Mesodermal cell (in vitro differentiated cells): ENCODE results near the gene CASP10.

ENCODE experiments used
- H3K27ac ChIP-seq: 2 replicates; pipeline ENCODE4 v1.7.0; 2013; ENCODE audit warnings: mild to moderate bottlenecking, low read depth, low read length, moderate library complexity; ENCODE audit not compliant: severe bottlenecking
- H3K36me3 ChIP-seq: 2 replicates; pipeline ENCODE4 v1.7.1; 2013; ENCODE audit warnings: mild to moderate bottlenecking, low read length, moderate library complexity; ENCODE audit not compliant: control insufficient read depth, insufficient read depth
- H3K4me1 ChIP-seq: one replicate; pipeline ENCODE4 v1.7.1; 2013; ENCODE audit warnings: mild to moderate bottlenecking, low read length; ENCODE audit not compliant: insufficient read depth, control insufficient read depth, poor library complexity, severe bottlenecking
- H3K4me3 ChIP-seq: 2 replicates; pipeline ENCODE4 v1.7.0; 2013; ENCODE audit warnings: low read length, control low read depth, mild to moderate bottlenecking; ENCODE audit not compliant: insufficient read depth, poor library complexity, severe bottlenecking; ENCODE audit errors: extremely low read depth
- H3K9me3 ChIP-seq: 2 replicates; pipeline ENCODE4 v1.7.1; 2013; ENCODE audit warnings: mild to moderate bottlenecking, low read length, moderate library complexity; ENCODE audit not compliant: control insufficient read depth
- WGBS, 2 experiments: methylation state at CpG; one replicate each; pipeline ENCODE4 v1.1.5; 2013; ENCODE audit warnings: missing lambda C conversion rate in 2 of 2; ENCODE audit not compliant: insufficient coverage in 2 of 2; 5-methylcytosine and 5-hydroxymethylcytosine counted together

Gene CASP10

GRCh38 chr2:201275069-201275468 lies 92.1 kb downstream of the CASP10 start:
- H3K4me1 ChIP-seq: no peaks in the 10 kb centered on the region
- 100% methylated on average over 1 of the region's 2 CpGs; no CpG with 5 or more reads in 1 of the 2 experiments for WGBS, 2 experiments
- H3K36me3 ChIP-seq: peaks cover 42% of the 10 kb centered on the region
- no peak overlapping the region for H3K27ac ChIP-seq
- H3K4me3 ChIP-seq: no peak overlapping the region
- H3K9me3 ChIP-seq: no peaks in the 10 kb centered on the region

GRCh38 chr2:201275990-201276389 lies 93.0 kb downstream of the CASP10 start:
- H3K27ac ChIP-seq: no peak overlapping the region
- no peak overlapping the region for H3K4me3 ChIP-seq
- H3K9me3 ChIP-seq: no peaks in the 10 kb centered on the region
- WGBS, 2 experiments: 75 to 76% methylated on average over 3 to 5 of the region's 5 CpGs
- H3K4me1 ChIP-seq: no peaks in the 10 kb centered on the region
- H3K36me3 ChIP-seq: peaks cover 39% of the 10 kb centered on the region

DNA sequence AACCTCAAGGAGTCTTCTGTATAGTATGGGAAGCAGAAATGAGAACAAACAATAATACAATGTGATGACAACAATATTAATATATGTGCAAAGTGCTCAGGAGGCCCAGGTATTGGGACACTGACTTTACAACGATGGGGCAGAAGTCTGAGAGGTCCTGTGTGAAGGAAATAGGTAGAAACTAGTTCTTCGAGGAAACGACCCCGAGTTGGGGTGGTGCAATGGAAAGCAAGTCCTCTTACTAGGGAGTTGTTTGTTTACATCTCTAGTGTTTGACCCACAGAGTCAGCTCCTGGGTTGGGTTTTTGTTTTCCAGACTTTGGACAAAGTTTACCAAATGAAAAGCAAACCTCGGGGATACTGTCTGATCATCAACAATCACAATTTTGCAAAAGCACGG lies 93.6 kb downstream of the CASP10 start:
- Histone ChIP-seq H3K27ac (no peak overlapping the region), H3K36me3 (peaks cover 38% of the 10 kb centered on the region), H3K4me3 (no peak overlapping the region), H3K9me3 (no peaks in the 10 kb centered on the region), H3K4me1 (no peaks in the 10 kb centered on the region)
- whole genome bisulfite sequencing, 2 experiments: 91 to 93% methylated on average over 4 to 5 of the region's 6 CpGs
